ENCODE results near the gene SLC25A4.
A peak's percentile ranks its signal among the peaks of the same experiment; 100 is the strongest.

SLC25A4 gene

DNA sequence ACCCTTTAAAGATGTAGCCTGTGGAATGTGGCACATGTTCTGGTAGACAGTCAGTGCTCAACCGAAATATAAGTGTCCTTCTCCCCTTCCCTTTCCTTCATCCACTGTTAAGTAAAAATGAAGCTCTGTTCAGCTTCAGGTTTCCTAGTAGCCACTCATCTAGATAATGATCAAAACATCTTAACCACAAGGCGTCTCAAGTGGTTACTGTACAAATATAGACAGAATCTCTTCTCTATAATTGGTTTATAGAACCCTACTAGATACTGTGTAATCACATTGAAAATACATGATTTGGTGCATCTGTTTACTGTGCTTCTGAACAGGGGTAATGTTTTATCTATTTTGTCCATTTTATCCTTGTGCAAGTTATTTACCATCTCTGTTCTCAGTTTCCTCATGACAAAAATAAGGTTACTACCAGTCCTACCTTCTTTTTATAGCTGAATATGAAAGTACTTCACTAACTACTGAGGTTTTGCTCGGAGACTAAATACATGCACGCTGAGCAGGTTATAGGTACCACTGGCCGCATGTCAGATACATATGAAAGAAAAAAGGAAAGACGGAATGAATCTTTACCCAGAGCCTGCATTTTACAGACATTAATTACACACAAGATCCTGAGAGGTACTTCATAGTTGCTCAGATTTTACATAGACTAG, 20.3 kb upstream of the SLC25A4 start:
- DNase-seq: no peak

GRCh38 chr4:185124006-185124405, 19.1 kb upstream of the SLC25A4 start:
- DNase-seq: no peak

DNA sequence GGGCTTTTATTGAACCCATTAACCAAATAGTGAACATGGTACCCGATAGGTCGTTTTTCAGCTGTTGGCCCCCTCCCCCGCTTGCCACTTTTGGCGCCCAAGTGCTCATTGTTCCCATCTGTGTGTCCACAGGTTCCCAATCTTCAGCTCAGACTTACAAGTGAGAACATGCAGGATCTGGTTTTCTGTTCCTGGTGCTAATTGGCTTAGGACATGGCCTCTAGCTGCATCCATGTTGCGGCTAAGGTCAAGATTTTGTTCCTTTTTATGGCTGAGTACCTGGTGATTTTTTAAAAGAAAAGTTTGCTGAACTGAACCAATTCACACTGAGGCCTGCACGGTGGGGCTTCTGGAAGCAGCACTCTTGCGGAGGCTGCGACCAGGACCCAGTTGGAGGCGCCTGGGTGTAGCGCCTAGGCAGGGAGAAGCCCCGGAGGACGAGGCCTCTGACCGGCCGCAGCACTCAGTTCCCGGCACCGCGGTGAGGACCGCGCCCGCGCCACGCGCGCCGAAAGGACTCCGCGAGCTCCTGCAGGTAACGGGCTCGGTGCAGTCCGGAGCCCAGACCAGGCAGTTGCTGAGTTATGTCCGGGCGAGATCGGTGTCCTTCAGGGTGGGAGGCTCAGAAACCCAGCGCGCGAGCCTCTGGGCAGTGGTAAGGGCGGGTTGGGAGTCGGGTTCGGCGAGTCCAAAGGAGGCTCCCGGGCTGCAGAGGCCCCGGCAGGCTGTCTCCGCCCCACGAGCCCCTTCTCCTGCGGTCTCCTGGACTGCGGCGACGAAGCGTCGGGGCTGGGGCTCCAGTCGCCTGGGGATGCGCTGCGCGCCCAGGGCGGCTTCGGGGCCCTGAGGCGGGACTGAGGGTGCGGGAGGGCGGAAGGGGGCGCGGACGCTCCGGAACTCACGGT, 15.8 kb upstream of the SLC25A4 start:
- no peak for DNase-seq

GRCh38 chr4:185128272-185129119, 14.6 kb upstream of the SLC25A4 start:
- no peak for DNase-seq

DNA sequence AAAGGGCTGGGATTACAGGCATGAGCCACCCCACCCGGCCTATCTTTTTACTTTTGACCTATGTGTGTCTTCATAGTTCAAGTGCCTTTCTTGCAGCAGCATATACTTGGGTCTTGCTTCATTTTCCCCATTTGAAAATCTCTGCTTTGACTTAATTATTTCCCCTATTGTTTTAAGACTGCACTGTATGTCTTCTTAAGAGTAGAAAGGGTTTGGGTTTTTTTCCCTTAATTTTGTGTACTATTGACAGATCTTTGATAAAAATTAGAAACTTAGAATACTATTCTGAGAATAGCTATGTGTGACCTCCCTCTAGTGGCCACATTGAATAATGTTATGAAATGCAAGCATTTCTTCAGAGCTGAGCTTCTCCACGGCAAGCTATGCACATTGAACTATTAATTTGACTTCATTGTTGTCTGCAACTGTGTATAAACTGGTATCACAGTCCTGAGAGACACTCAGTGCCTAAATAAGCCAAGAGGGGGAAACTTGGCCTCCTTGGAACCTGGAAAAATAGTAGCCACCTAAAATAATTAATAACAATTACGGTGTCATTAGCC, 8.7 kb upstream of the SLC25A4 start:
- DNase-seq: no peak

DNA sequence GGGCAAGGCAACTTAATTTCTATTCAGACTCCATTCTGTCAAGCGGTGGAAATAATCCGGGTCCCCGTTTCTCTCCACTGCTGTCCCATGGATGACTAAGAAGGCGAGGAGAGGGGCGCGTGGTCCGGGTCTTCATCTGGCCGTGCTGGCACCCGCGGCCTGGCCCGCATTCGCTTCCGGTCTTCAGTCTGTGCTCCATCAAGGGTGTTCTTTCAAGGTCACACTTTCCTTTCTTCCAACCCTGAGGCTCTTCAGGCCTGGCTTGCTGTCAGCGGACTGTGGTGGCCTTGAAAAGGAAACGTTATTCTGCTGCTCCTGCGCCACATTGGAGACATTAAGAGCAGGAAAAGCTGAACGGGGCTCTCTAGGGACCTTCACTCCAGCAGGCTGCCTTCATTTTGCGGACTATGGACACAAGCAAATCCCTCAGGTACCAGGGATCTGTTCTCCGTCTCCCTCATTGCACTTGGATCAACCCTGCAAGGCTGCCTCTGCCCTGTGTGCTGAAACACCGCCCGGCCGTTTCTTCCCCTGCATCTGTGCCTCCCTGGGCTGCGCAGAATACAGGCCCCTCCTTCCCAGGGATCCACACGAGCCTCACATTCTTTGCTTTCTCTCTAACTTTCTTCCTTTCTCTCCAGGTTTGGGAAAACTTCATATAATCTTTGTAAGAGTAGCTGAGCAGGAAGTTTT, 5.7 kb upstream of the SLC25A4 start:
- no peak for DNase-seq

GRCh38 chr4:185138161-185138560, 4.9 kb upstream of the SLC25A4 start:
- no peak for DNase-seq

GRCh38 chr4:185139736-185140135, 3.3 kb upstream of the SLC25A4 start:
- no peak for DNase-seq

- DNase-seq: no peak
These were observed 1.3 kb upstream of the SLC25A4 start for GRCh38 chr4:185141777-185142176.

DNA sequence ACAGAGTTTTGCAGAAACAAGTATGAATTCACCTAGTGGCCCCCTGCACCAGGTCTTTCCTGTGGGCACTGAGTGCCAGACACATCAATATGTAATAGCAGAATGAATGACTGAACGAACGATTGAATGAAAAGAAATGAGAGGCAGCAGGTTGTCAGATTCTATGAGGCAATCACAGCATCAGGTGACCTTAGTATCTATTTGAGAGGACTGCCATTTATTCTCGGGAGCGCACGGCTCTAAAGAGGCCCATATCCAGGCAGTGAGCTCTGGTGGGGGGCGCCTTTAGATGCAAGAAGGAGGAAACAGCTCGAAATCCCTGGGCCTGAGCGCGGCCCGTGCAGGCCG, 528 bp upstream of the SLC25A4 start:
- DNase-seq: peak; percentile 16

- DNase-seq: no peak
These were observed 519 bp downstream of the SLC25A4 start for GRCh38 chr4:185143601-185143969.

- DNase-seq: no peak
These were observed 1.7 kb downstream of the SLC25A4 start for GRCh38 chr4:185144601-185145240.

GRCh38 chr4:185145572-185145971, 2.5 kb downstream of the SLC25A4 start:
- DNase-seq: no peak

GRCh38 chr4:185149392-185149791, 6.3 kb downstream of the SLC25A4 start:
- DNase-seq: no peak

DNA sequence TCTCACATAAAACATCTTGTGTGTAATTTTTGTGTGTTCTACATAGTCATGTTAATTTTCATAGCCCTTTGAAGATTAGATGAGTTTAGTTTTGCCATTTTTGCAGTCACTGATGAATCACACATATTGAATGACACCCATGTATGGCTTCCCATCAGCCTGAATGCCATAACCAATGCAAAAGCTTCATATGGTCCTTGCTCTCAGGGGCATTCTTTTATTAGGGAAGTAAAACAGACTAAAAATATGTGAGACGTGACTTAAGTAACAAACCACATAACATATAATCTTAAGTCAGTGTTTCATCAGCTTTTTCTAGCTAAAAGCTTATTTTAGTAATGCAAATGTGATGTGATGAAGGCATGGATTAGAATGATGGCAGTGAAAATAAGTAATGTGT, 8.2 kb downstream of the SLC25A4 start:
- no peak for DNase-seq

- no peak for DNase-seq
These were observed 22.6 kb downstream of the SLC25A4 start for GRCh38 chr4:185165605-185166063.

- DNase-seq: no peak
These were observed 24.2 kb downstream of the SLC25A4 start for GRCh38 chr4:185167234-185167633.

DNA sequence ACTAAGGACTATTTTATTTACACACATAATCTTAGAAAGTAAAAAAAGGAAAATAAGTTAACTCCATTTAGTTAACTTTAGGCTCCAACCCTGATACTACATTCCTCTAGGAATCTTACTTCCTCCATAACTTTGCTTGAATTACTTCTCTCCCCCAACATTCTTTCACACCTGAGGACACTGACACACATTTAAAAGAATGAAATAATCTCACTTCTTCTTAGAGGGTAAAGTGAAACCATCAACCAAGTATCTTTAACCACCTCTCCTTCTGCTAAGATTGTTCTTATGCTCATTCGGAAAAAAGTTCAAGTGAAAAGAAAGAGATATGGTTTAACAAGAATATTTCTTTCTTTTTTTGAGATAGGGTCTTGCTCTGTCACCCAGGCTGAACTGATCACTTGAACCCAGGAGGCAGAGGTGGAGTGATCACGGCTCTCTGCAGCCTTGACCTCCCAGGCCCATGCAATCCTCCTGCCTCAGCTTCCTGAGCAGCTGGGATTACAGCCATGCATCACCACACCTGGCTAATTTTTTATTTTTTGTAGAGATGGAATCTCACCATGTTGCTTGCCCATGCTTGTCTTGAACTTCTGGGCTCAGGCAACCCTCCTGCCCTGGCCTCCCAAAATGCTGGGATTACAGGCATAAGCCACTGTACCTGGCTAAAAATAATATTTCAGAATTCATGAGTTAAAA, 28.5 kb downstream of the SLC25A4 start:
- DNase-seq: no peak

GRCh38 chr4:185179488-185179887, 36.4 kb downstream of the SLC25A4 start:
- DNase-seq: no peak

DNA sequence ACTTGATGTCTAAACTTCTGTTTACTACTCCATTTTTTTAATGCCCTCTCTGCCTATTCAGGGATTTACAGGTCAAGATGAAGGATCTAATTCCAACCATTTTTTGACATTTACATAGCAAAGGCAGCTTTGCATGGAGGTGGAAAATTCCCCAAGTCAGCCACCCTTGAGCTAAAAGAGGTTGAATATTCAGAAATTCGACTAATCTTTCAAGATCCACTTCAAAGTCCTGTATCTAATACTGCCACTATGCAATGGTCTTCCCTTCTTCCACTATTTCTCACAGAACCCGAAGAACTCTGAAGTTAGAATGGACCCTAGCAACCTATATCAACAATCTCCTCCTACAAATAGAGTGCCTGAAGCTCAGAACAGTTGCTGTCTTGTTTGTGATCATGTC, 39.2 kb downstream of the SLC25A4 start:
- no peak for DNase-seq

DNA sequence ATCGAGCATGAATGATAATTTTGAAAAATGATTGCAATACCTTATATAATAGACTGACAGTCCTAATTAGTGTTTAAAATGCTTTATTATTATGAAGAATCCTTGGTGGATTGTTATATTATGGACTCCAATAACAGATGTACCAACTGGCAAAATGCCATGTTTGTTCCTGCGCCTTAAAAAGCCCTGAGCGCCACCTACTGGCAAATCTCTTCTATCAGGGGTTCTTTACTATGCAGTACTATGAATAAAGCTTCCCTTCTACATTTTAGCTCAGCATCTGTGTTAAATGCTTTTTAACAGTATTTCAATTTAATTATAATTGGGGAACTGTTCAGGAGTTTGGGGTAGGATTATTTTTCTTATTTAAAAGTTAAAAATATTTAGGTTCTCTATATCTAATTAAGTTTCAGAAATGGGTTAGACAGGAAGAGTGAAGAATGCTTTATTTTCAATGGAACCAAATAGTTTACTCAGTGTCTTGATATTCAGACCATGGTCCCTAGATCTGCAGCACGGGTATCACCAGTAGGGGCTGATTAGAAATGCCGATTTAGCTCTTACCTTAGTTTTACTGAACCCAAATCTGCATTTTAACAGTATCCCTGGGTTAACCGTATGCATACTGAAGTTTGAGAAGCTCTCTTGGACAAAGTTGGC, 40.7 kb downstream of the SLC25A4 start:
- peak; percentile 82 for DNase-seq
